K562 (cell line): Measurements from ENCODE around the gene TMCO1. TPM values are rescaled to one million over a fixed set of nuclear protein-coding genes. Genes with fewer than 3 reads are reported as not detected.

ENCODE experiments used
- ESRRB ChIP-seq: fragments of 250-450 bp; sonication (Bioruptor Pico); IDR thresholded peaks from 2 replicates; pipeline ENCODE4 v1.5.0; 2020; ENCODE audit warnings: mild to moderate bottlenecking, moderate library complexity, borderline replicate concordance
- NFE2L1 ChIP-seq: fragments of 450-650 bp; IDR thresholded peaks from 2 replicates; pipeline ENCODE4 v1.6.1; 2016; ENCODE audit warnings: missing genetic modification characterization, low read depth, mild to moderate bottlenecking, missing compliant biosample characterization, moderate library complexity, borderline replicate concordance
- PHF20 ChIP-seq: fragments of 450-650 bp; IDR thresholded peaks from 2 replicates; pipeline ENCODE4 v1.6.1; 2018; ENCODE audit not compliant: partially characterized antibody
- SIX5 ChIP-seq, 2 experiments: IDR thresholded peaks; 2 replicates each; pipeline ENCODE4 v1.6.1; 2011; ENCODE audit warnings: low read length in 2 of 2, borderline replicate concordance in 1 of 2, low read depth in 1 of 2, mild to moderate bottlenecking in 1 of 2, moderate library complexity in 1 of 2; ENCODE audit not compliant: insufficient read depth in 1 of 2
- polyA plus RNA-seq, 8 experiments: library from polyadenylated mRNA; depleted of rRNA in 4 of 8; stranded (reverse) in 5 of 8; unstranded in 3 of 8; fragments of >200 nt; fragmentation: Nextera tagmentation in 2 of 8; fragmentation: Illumina TruSeq in 1 of 8; extraction: Ambion mirVana in 2 of 8; extraction: Trizol in 1 of 8; gene quantifications; 2 replicates each; pipeline versions ENCODE4 v1.2.1 to v1.2.3, GENCODE V29; 2011 to 2014; ENCODE audit warnings: inconsistent platforms in 1 of 8, missing spikeins in 1 of 8
- total RNA-seq, 7 experiments: library from RNA; depleted of rRNA in 6 of 7; stranded (reverse); fragments of >200 nt in 6 of 7; fragmentation: Illumina TruSeq in 2 of 7; extraction: Trizol in 2 of 7; gene quantifications; 2 replicates each; pipeline versions ENCODE4 v1.2.1 to v1.2.3, GENCODE V29; 2011 to 2021; ENCODE audit warnings: low replicate concordance in 1 of 7
- TF ChIP-seq, protein P1 (sequence below), 2 experiments: fragments of 450-650 bp; formaldehyde crosslinking in 1 of 2; IDR thresholded peaks; 2 replicates each; pipeline versions ENCODE4 v1.4.0 to v1.6.1; 2014 to 2020; ENCODE audit warnings: mild to moderate bottlenecking in 2 of 2, borderline replicate concordance in 1 of 2, low read depth in 1 of 2

Gene TMCO1
- total and polyA plus RNA-seq, 9 of the 15 experiments (the other 6 are each of a cell fraction or from before 2014, with no cell fraction given) = 69.3 to 561 (median 175) TPM

DNA sequence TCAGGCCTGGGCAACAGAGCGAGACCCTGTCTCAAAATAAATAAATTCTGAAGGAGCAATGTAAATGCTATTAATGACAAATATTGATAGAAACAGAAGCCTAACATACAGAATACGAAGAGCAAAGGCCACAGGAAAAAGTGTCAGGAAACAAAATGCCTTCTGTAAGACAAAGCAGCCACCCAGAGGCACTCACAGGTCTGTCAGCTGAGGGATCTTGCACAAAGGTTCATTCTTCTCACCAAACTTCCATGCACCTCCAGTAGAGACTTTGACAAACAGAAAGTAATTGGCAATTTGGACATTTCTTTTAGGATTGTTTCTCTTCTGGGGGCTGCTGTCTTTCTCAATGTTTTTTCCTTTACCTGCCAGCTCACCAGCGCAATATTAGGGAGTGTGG, 69.1 kb downstream of the TMCO1 start (continued):
- TF ChIP-seq, protein P1, sequence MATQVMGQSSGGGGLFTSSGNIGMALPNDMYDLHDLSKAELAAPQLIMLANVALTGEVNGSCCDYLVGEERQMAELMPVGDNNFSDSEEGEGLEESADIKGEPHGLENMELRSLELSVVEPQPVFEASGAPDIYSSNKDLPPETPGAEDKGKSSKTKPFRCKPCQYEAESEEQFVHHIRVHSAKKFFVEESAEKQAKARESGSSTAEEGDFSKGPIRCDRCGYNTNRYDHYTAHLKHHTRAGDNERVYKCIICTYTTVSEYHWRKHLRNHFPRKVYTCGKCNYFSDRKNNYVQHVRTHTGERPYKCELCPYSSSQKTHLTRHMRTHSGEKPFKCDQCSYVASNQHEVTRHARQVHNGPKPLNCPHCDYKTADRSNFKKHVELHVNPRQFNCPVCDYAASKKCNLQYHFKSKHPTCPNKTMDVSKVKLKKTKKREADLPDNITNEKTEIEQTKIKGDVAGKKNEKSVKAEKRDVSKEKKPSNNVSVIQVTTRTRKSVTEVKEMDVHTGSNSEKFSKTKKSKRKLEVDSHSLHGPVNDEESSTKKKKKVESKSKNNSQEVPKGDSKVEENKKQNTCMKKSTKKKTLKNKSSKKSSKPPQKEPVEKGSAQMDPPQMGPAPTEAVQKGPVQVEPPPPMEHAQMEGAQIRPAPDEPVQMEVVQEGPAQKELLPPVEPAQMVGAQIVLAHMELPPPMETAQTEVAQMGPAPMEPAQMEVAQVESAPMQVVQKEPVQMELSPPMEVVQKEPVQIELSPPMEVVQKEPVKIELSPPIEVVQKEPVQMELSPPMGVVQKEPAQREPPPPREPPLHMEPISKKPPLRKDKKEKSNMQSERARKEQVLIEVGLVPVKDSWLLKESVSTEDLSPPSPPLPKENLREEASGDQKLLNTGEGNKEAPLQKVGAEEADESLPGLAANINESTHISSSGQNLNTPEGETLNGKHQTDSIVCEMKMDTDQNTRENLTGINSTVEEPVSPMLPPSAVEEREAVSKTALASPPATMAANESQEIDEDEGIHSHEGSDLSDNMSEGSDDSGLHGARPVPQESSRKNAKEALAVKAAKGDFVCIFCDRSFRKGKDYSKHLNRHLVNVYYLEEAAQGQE (IDR thresholded peaks at IDR 0.05; ENCODE audit: borderline replicate concordance) = no peak
- TF ChIP-seq, protein P1 (CRISPR knock-in tag; IDR thresholded peaks at IDR 0.05; ENCODE audit: low read depth) = no peak
- TF ChIP-seq NFE2L1 (no peak), PHF20 (no peak), SIX5 (IDR thresholded peaks at IDR 0.05; ENCODE audit: borderline replicate concordance in 1 of 2, insufficient read depth in 1 of 2, low read depth in 1 of 2, low read length in 2 of 2) (no peak), ESRRB (CRISPR knock-in tag) (no peak)
